ES-I3 (cell line): ENCODE data around the gene NOM1.

ENCODE experiments used
- H3K36me3 ChIP-seq: 2 replicates; pipeline ENCODE4 v1.6.1; 2013; ENCODE audit warnings: mild to moderate bottlenecking, low read length, control low read depth, moderate library complexity; ENCODE audit not compliant: insufficient read depth
- H3K4me1 ChIP-seq: 2 replicates; pipeline ENCODE4 v1.6.1; 2013; ENCODE audit warnings: mild to moderate bottlenecking, control low read depth, low read length; ENCODE audit not compliant: insufficient read depth
- H3K9ac ChIP-seq: 2 replicates; pipeline ENCODE4 v1.6.1; 2013; ENCODE audit warnings: low read depth, mild to moderate bottlenecking, low read length, moderate library complexity
- H3K9me3 ChIP-seq: 2 replicates; pipeline ENCODE4 v1.6.1; 2013; ENCODE audit warnings: mild to moderate bottlenecking, low read length, moderate library complexity; ENCODE audit not compliant: control insufficient read depth, insufficient read depth

NOM1 gene

GRCh38 chr7:156985101-156985992 is 35.8 kb downstream of the NOM1 start:
- no peaks in the 10 kb centered on the region for H3K36me3 ChIP-seq
- H3K9me3 ChIP-seq = no peaks in the 10 kb centered on the region
- H3K9ac ChIP-seq = no peak overlapping the region
- H3K4me1 ChIP-seq = no peaks in the 10 kb centered on the region

GRCh38 chr7:156986378-156986777 is 36.9 kb downstream of the NOM1 start:
- Histone ChIP-seq H3K36me3 (no peaks in the 10 kb centered on the region), H3K9me3 (no peaks in the 10 kb centered on the region), H3K4me1 (no peaks in the 10 kb centered on the region), H3K9ac (no peak overlapping the region)

- Histone ChIP-seq H3K4me1 (no peaks in the 10 kb centered on the region), H3K36me3 (no peaks in the 10 kb centered on the region), H3K9ac (no peak overlapping the region), H3K9me3 (no peaks in the 10 kb centered on the region)
Observed at GRCh38 chr7:156988343-156989185, 39.1 kb downstream of the NOM1 start.

- no peaks in the 10 kb centered on the region for H3K4me1 ChIP-seq
- H3K9me3 ChIP-seq = no peaks in the 10 kb centered on the region
- no peaks in the 10 kb centered on the region for H3K36me3 ChIP-seq
- no peak overlapping the region for H3K9ac ChIP-seq
Observed at GRCh38 chr7:156989766-156990535, 40.4 kb downstream of the NOM1 start.

- no peaks in the 10 kb centered on the region for H3K4me1 ChIP-seq
- H3K9ac ChIP-seq = no peak overlapping the region
- no peaks in the 10 kb centered on the region for H3K9me3 ChIP-seq
- H3K36me3 ChIP-seq = no peaks in the 10 kb centered on the region
Observed at GRCh38 chr7:156993021-156993924, 43.8 kb downstream of the NOM1 start.

GRCh38 chr7:156993925-156994235 is 44.4 kb downstream of the NOM1 start:
- H3K4me1 ChIP-seq = no peaks in the 10 kb centered on the region
- H3K36me3 ChIP-seq = no peaks in the 10 kb centered on the region
- no peak overlapping the region for H3K9ac ChIP-seq
- no peaks in the 10 kb centered on the region for H3K9me3 ChIP-seq

GRCh38 chr7:156994417-156994816 is 44.9 kb downstream of the NOM1 start:
- Histone ChIP-seq H3K9me3 (no peaks in the 10 kb centered on the region), H3K36me3 (no peaks in the 10 kb centered on the region), H3K9ac (no peak overlapping the region), H3K4me1 (peaks cover 3% of the 10 kb centered on the region; the same call in 1 of the 2 replicates)

- Histone ChIP-seq H3K4me1 (peaks cover 12% of the 10 kb centered on the region), H3K36me3 (no peaks in the 10 kb centered on the region), H3K9ac (peak overlapping the region; percentile 14; the same call in 1 of the 2 replicates), H3K9me3 (no peaks in the 10 kb centered on the region; the same call in 1 of the 2 replicates)
Observed at GRCh38 chr7:156998988-156999957, 49.8 kb downstream of the NOM1 start.

GRCh38 chr7:156999958-157000726 is 50.6 kb downstream of the NOM1 start:
- Histone ChIP-seq H3K36me3 (no peaks in the 10 kb centered on the region), H3K4me1 (peaks cover 12% of the 10 kb centered on the region), H3K9ac (peak overlapping the region; percentile 49; the same call in 1 of the 2 replicates), H3K9me3 (no peaks in the 10 kb centered on the region; the same call in 1 of the 2 replicates)

GRCh38 chr7:157000741-157001653 is 51.5 kb downstream of the NOM1 start:
- peak overlapping the region; percentile 49 for H3K9ac ChIP-seq

More at GRCh38 chr7:157000741-157001653, 51.5 kb downstream of the NOM1 start:
- Histone ChIP-seq H3K4me1 (peaks cover 12% of the 10 kb centered on the region), H3K9me3 (no peaks in the 10 kb centered on the region; the same call in 1 of the 2 replicates), H3K36me3 (no peaks in the 10 kb centered on the region)
